SU-DHL-6 (cell line): ENCODE results near the gene MAP1A.
A peak's percentile ranks its signal among the peaks of the same experiment; 100 is the strongest.

Source experiments
- H2AFZ ChIP-seq: fragments of 200-600 bp; sonication (generic); 2 replicates; pipeline ENCODE4 v1.6.1; 2014; ENCODE audit warnings: low read depth, mild to moderate bottlenecking, moderate library complexity, mixed read lengths, antibody characterized with exemption, low read length; ENCODE audit not compliant: severe bottlenecking
- H3F3A ChIP-seq: fragments of 200-600 bp; shearing (Covaris generic); 2 replicates; pipeline ENCODE4 v1.6.0; 2016; ENCODE audit warnings: antibody characterized with exemption, mild to moderate bottlenecking; ENCODE audit not compliant: insufficient read depth
- H3K27ac ChIP-seq: fragments of 200-600 bp; sonication (generic); 2 replicates; pipeline ENCODE4 v1.5.1; 2016; ENCODE audit warnings: low read depth, mild to moderate bottlenecking, low read length, moderate library complexity, mixed read lengths
- H3K27me3 ChIP-seq: fragments of 200-600 bp; sonication (generic), shearing (Covaris generic); 2 replicates; pipeline ENCODE4 v1.6.0; 2014; ENCODE audit warnings: mild to moderate bottlenecking, low read length
- H3K36me3 ChIP-seq: fragments of 200-600 bp; sonication (generic); 2 replicates; pipeline ENCODE4 v1.6.1; 2014; ENCODE audit warnings: mild to moderate bottlenecking, low read length, mixed read lengths
- H3K4me2 ChIP-seq: fragments of 300-600, 200-600 bp; shearing (Covaris generic), sonication (generic); 2 replicates; pipeline ENCODE4 v1.6.0; 2014; ENCODE audit warnings: low read length, low read depth, mild to moderate bottlenecking; ENCODE audit not compliant: poor library complexity, severe bottlenecking
- H3K4me3 ChIP-seq: fragments of 200-600 bp; sonication (generic); 2 replicates; pipeline ENCODE4 v1.5.1; 2014; ENCODE audit warnings: antibody characterized with exemption, low read length, mild to moderate bottlenecking, mixed read lengths; ENCODE audit not compliant: insufficient read depth, poor library complexity, severe bottlenecking
- H3K79me2 ChIP-seq: fragments of 200-600 bp; sonication (generic); 2 replicates; pipeline ENCODE4 v1.6.1; 2014; ENCODE audit warnings: mild to moderate bottlenecking, low read length, moderate library complexity; ENCODE audit not compliant: insufficient read depth
- H3K9ac ChIP-seq: fragments of 200-600 bp; sonication (generic); 2 replicates; pipeline ENCODE4 v1.7.0; 2014; ENCODE audit warnings: mild to moderate bottlenecking, low read length
- H3K9me2 ChIP-seq: fragments of 200-600 bp; sonication (generic); replicated peaks from 2 replicates; pipeline ENCODE4 v1.6.1; 2014; ENCODE audit warnings: low read length; ENCODE audit not compliant: insufficient read depth
- H3K9me3 ChIP-seq: fragments of 200-600 bp; sonication (generic); 2 replicates; pipeline ENCODE4 v1.6.1; 2014; ENCODE audit warnings: low read length, mixed read lengths; ENCODE audit not compliant: insufficient read depth
- H4K20me1 ChIP-seq: fragments of 200-600 bp; sonication (generic); 2 replicates; pipeline ENCODE4 v1.6.1; 2014; ENCODE audit warnings: low read depth, mild to moderate bottlenecking, antibody characterized with exemption, low read length, moderate library complexity, mixed read lengths
- CTCF ChIP-seq: fragments of 200-600 bp; sonication (generic); IDR thresholded peaks from one replicate; pipeline ENCODE4 v1.5.1; 2017; ENCODE audit warnings: antibody characterized with exemption, mild to moderate bottlenecking, low read length, moderate library complexity; ENCODE audit not compliant: insufficient read depth, poor library complexity, severe bottlenecking
- EZH2phosphoT487 ChIP-seq: fragments of 200-600 bp; sonication (generic), shearing (Covaris generic); conservative IDR thresholded peaks from 2 replicates; pipeline ENCODE4 v1.6.1; 2018; ENCODE audit warnings: mild to moderate bottlenecking, antibody characterized with exemption, low read length, moderate library complexity, mixed read lengths

MAP1A gene

GRCh38 chr15:43492266-43492665 lies 25.1 kb upstream of the MAP1A start:
- Histone ChIP-seq H3K27me3 (no peaks in the 10 kb centered on the region), H4K20me1 (no peaks in the 10 kb centered on the region), H3K9me2 (no peaks in the 10 kb centered on the region), H3F3A (no peaks in the 10 kb centered on the region), H3K9me3 (no peaks in the 10 kb centered on the region), H3K4me3 (peak overlapping the region; percentile 76), H2AFZ (peak overlapping the region; percentile 98), H3K79me2 (no peaks in the 10 kb centered on the region), H3K4me2 (peak overlapping the region; percentile 77), H3K27ac (no peak overlapping the region), H3K36me3 (no peaks in the 10 kb centered on the region), H3K9ac (peak overlapping the region; percentile 67)
- TF ChIP-seq CTCF, result no peak
- no peak for TF ChIP-seq EZH2phosphoT487

DNA sequence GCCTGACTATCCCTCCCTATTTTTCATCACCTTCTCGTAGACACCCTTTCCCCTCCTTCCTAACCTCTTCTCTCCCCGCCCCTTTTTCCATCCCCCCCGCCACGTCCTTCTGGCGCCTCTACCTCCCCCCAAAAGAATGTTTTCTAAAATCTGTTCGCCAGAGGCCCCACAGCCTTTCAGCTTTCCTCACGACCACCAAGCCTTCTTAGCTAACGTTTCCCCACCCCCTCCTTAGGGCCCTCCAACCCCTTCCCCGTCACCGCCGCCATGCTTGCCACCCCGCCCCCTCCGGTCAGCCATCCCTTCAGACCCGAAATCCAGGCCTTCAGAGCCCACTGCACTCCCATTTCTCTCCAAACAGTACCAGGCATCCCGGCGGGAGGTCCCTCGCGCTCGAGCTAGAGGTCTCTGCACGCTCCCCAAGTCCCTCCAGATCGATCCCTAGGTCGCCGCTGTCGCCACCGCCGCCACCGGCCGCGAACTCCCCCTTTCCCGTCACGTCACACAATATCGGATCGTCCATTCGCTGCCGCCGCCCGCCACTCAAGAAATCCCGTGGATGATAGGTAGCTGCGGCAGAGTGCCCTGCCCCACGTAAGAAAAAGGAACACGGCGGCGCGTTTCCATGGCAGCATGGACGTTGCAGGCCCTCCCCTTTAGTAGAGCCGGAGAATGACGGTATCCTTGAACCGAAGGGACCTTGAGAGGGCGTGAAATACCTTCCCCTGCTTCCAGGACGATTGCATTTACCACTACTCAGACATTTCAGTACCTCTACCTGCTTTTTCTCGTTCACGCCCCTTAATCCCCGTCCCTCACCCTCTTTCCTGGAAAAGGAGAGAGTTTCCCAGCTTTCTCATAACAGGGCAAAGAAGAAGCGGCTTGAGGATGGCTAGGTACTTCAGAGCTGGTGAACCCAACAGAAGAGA lies 24.5 kb upstream of the MAP1A start, which contains the start of gene TP53BP1:
Gene TP53BP1 (minus strand): TSS at position 484 of the 929 bp plus-strand sequence. CDS start 113 bp downstream, at position 371.
- Histone ChIP-seq H3K9me3 (no peaks in the 10 kb centered on the region), H3K27ac (no peak within 1 kb of the TSS), H3K9me2 (no peaks in the 10 kb centered on the region), H3K27me3 (no peaks in the 10 kb centered on the region), H4K20me1 (no peaks in the 10 kb centered on the region), H3K4me2 (peak within 1 kb of the TSS; percentile 77), H3K9ac (peak within 1 kb of the TSS; percentile 67), H2AFZ (peak within 1 kb of the TSS; percentile 98), H3K79me2 (no peaks in the 10 kb centered on the region), H3F3A (no peaks in the 10 kb centered on the region), H3K36me3 (no peaks in the 10 kb centered on the region), H3K4me3 (peak within 1 kb of the TSS; percentile 76)
- no peak for TF ChIP-seq EZH2phosphoT487
- TF ChIP-seq CTCF, result no peak

DNA sequence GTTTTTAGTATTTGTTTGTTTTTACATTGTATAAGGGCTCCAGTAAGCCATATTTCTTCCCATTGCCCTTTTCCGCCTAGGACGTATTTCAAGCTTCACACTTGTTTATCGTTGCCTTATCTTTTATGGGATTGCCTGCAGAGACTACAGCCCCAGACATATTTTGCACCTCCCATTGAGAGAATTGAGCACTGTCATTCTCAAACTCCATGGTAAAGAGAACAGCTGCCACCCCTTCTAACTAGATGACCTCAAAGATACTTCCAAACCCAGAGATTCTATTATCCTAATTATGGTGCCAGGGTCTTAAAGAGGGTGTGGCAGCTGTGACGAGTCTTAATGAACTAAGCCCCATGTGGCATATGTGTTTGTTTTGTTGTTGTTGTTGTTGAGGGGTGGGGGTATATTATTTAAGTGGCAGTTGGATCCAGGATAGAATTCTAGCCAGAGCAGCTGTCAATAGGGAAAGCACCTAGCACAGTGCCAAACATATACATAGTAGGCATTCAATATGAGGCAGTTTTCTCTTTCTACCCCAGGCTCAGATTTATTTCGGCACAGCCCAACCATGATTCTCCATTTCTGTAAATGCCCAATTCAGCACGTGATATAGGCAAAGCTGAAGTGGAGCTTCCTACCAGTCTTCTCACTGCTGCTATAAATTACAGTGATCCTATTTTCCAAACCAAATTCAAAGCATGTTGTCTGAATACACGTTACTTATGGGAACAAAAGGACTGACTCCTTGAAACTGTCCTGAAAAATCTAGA lies 23.5 kb upstream of the MAP1A start:
- Histone ChIP-seq H3K27me3 (no peaks in the 10 kb centered on the region), H3K9me2 (no peaks in the 10 kb centered on the region), H3K36me3 (no peaks in the 10 kb centered on the region), H3K9me3 (no peaks in the 10 kb centered on the region), H3K4me3 (peak overlapping the region; percentile 76), H2AFZ (peak overlapping the region; percentile 98), H3K9ac (peak overlapping the region; percentile 67), H3K4me2 (peak overlapping the region; percentile 77), H3K79me2 (no peaks in the 10 kb centered on the region), H4K20me1 (no peaks in the 10 kb centered on the region), H3K27ac (no peak overlapping the region), H3F3A (no peaks in the 10 kb centered on the region)
- TF ChIP-seq CTCF (no peak), EZH2phosphoT487 (no peak)
